Nephron (organoid): ENCODE data around the gene LCE4A.

Source experiments
- H3K27ac Mint-ChIP-seq, 3 experiments: 2 replicates each; pipeline ENCODE4 v1.8.0; 2020; ENCODE audit warnings: mixed read lengths in 3 of 3, mild to moderate bottlenecking in 2 of 3, moderate library complexity in 1 of 3
- H3K27me3 Mint-ChIP-seq: 2 replicates; pipeline ENCODE4 v1.8.0; 2021; ENCODE audit warnings: low read depth, mild to moderate bottlenecking, moderate library complexity, mixed read lengths
- H3K36me3 Mint-ChIP-seq: 2 replicates; pipeline ENCODE4 v1.8.0; 2020; ENCODE audit warnings: low read depth, mixed read lengths
- H3K4me1 Mint-ChIP-seq: 2 replicates; pipeline ENCODE4 v1.8.0; 2020; ENCODE audit warnings: mixed read lengths
- H3K4me3 Mint-ChIP-seq, 3 experiments: 2 replicates each; pipeline ENCODE4 v1.8.0; 2020; ENCODE audit warnings: mild to moderate bottlenecking in 3 of 3, mixed read lengths in 3 of 3, moderate library complexity in 2 of 3
- H3K9me3 Mint-ChIP-seq: 2 replicates; pipeline ENCODE4 v1.8.0; 2020; ENCODE audit warnings: mixed read lengths
- CTCF ChIP-seq, 3 experiments: fragments of 200-600 bp; sonication (generic); IDR thresholded peaks; one replicate each; pipeline ENCODE4 v1.5.0; 2021; ENCODE audit warnings: antibody characterized with exemption in 3 of 3; ENCODE audit not compliant: unreplicated experiment in 3 of 3

LCE4A gene

GRCh38 chr1:152741656-152742055 is 33.7 kb downstream of the LCE4A start:
- Mint-ChIP-seq H3K36me3 (no peaks in the 10 kb centered on the region), H3K4me1 (no peaks in the 10 kb centered on the region), H3K4me3 (no peak overlapping the region), H3K27ac (no peak overlapping the region), H3K9me3 (peaks cover 58% of the 10 kb centered on the region), H3K27me3 (no peaks in the 10 kb centered on the region)
- no peak for TF ChIP-seq CTCF (IDR thresholded peaks at IDR 0.05; ENCODE audit: unreplicated experiment in 3 of 3)

GRCh38 chr1:152743371-152744145 is 35.6 kb downstream of the LCE4A start:
- TF ChIP-seq CTCF (IDR thresholded peaks at IDR 0.05; ENCODE audit: unreplicated experiment in 3 of 3) = no peak
- Mint-ChIP-seq H3K9me3 (peaks cover 52% of the 10 kb centered on the region), H3K27me3 (no peaks in the 10 kb centered on the region), H3K36me3 (no peaks in the 10 kb centered on the region), H3K27ac (no peak overlapping the region), H3K4me3 (no peak overlapping the region), H3K4me1 (no peaks in the 10 kb centered on the region)

GRCh38 chr1:152745289-152745704 is 37.3 kb downstream of the LCE4A start:
- TF ChIP-seq CTCF (IDR thresholded peaks at IDR 0.05; ENCODE audit: unreplicated experiment in 3 of 3) = no peak
- Mint-ChIP-seq H3K36me3 (no peaks in the 10 kb centered on the region), H3K27me3 (no peaks in the 10 kb centered on the region), H3K27ac (no peak overlapping the region), H3K4me3 (no peak overlapping the region), H3K4me1 (no peaks in the 10 kb centered on the region), H3K9me3 (peaks cover 45% of the 10 kb centered on the region)

GRCh38 chr1:152745765-152746444 is 37.9 kb downstream of the LCE4A start:
- Mint-ChIP-seq H3K36me3 (no peaks in the 10 kb centered on the region), H3K27me3 (no peaks in the 10 kb centered on the region), H3K4me1 (no peaks in the 10 kb centered on the region), H3K27ac (no peak overlapping the region), H3K9me3 (peaks cover 49% of the 10 kb centered on the region), H3K4me3 (no peak overlapping the region)
- no peak for TF ChIP-seq CTCF (IDR thresholded peaks at IDR 0.05; ENCODE audit: unreplicated experiment in 3 of 3)

GRCh38 chr1:152747831-152748230 is 39.9 kb downstream of the LCE4A start:
- Mint-ChIP-seq H3K9me3 (peaks cover 42% of the 10 kb centered on the region), H3K4me3 (no peak overlapping the region), H3K36me3 (no peaks in the 10 kb centered on the region), H3K27ac (no peak overlapping the region), H3K4me1 (no peaks in the 10 kb centered on the region), H3K27me3 (no peaks in the 10 kb centered on the region)
- TF ChIP-seq CTCF (IDR thresholded peaks at IDR 0.05; ENCODE audit: unreplicated experiment in 3 of 3) = no peak
